Gastrocnemius medialis (tissue), 4 donors: ENCODE results near the gene NDUFAF4.

Experiments used
- CTCF ChIP-seq, 5 experiments: fragments of 450-650 bp in 3 of 5; fragments of 200-600 bp in 2 of 5; sonication (generic) in 2 of 5; IDR thresholded peaks in 4 of 5; conservative IDR thresholded peaks in 1 of 5; 1 replicate in 4 of 5; 2 replicates in 1 of 5; pipeline ENCODE4 v1.5.1; 2016 to 2019; ENCODE audit warnings: antibody characterized with exemption in 5 of 5, mild to moderate bottlenecking in 3 of 5, moderate library complexity in 3 of 5
- POLR2A ChIP-seq, 2 donors: fragments of 450-650 bp; IDR thresholded peaks; one replicate each; pipeline ENCODE4 v1.6.1; 2017; ENCODE audit warnings: antibody characterized with exemption in 2 of 2, mild to moderate bottlenecking in 2 of 2, moderate library complexity in 2 of 2

- TF ChIP-seq CTCF (IDR thresholded peaks at IDR 0.05 in 4 of 5, conservative IDR thresholded peaks at IDR 0.05 in 1 of 5) (no peak), POLR2A (IDR thresholded peaks at IDR 0.05) (no peak)
Observed at GRCh38 chr6:96943555-96944215, 46.0 kb upstream of the NDUFAF4 start.
